Right atrium auricular region (tissue), 2 donors: ENCODE measurements around the gene PCDHGB4. TPM values are rescaled to one million over a fixed set of nuclear protein-coding genes. Genes with fewer than 3 reads are reported as not detected.
"Not testable (repeated sequence)": the region's sequence is repeated elsewhere in the genome, so short reads cannot be mapped to it uniquely, and the experiment has no call there.

ENCODE experiments used
- DNase-seq: peaks from one replicate; pipeline ENCODE4 v3.0.0-alpha.2; 2019; ENCODE audit warnings: low spot score
- H3K27ac ChIP-seq, 2 donors: fragments of 200-600 bp; sonication (generic); 1 replicate in 1 of 2; 2 replicates in 1 of 2; pipeline ENCODE4 v1.5.1; 2016 to 2019
- H3K27me3 ChIP-seq, 2 donors: fragments of 200-600 bp; sonication (generic); one replicate each; pipeline versions ENCODE4 v1.5.1 to v1.6.0; 2017 to 2019
- H3K36me3 ChIP-seq: fragments of 200-600 bp; sonication (generic); one replicate; pipeline ENCODE4 v1.5.1; 2016
- H3K4me1 ChIP-seq, 2 donors: fragments of 200-600 bp; sonication (generic); one replicate each; pipeline versions ENCODE4 v1.5.1 to v1.6.0; 2017 to 2019
- H3K4me3 ChIP-seq, 2 donors: fragments of 200-600 bp; sonication (generic); 1 replicate in 1 of 2; 2 replicates in 1 of 2; pipeline ENCODE4 v1.5.1; 2017 to 2019; ENCODE audit warnings: mild to moderate bottlenecking in 1 of 2, moderate library complexity in 1 of 2
- H3K9me3 ChIP-seq, 2 donors: fragments of 200-600 bp; sonication (generic); one replicate each; pipeline ENCODE4 v1.5.1; 2019
- CTCF ChIP-seq, 2 donors: fragments of 200-600 bp; sonication (generic); IDR thresholded peaks; one replicate each; pipeline ENCODE4 v1.5.1; 2019; ENCODE audit warnings: antibody characterized with exemption in 2 of 2
- total RNA-seq, 2 donors: library from RNA; depleted of rRNA; stranded (reverse); fragments of >200 nt; gene quantifications; one replicate each; pipeline ENCODE4 v1.1.0, GENCODE V29; 2016

The PCDHGB4 gene
- total RNA-seq, 2 donors from 2014 or later, result 6.3 to 6.4 TPM

DNA sequence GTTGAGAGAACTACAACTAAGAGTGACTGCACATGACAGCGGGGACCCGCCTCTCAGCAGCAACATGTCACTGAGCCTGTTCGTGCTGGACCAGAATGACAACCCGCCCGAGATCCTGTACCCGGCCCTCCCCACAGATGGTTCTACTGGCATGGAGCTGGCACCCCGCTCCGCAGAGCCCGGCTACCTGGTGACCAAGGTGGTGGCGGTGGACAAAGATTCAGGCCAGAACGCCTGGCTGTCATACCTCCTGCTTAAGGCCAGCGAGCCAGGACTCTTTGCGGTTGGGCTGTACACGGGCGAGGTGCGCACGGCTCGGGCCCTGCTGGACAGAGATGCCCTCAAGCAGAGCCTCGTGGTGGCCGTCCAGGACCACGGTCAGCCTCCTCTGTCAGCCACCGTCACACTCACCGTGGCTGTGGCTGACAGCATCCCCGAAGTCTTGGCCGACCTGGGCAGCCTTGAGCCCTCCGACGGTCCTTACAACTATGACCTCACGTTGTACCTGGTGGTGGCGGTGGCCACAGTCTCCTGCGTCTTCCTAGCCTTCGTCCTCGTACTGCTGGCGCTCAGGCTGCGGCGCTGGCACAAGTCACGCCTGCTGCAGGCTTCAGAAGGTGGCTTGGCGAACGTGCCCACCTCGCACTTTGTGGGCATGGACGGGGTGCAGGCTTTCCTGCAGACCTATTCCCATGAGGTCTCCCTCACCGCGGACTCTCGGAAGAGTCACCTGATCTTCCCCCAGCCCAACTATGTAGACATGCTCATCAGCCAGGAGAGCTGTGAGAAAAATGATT, 2.8 kb upstream of the PCDHGB4 start:
- Histone ChIP-seq H3K27me3 (no peaks in the 10 kb centered on the region), H3K9me3 (peaks cover 6 to 91% of the 10 kb centered on the region in 2 donors), H3K4me1 (peaks cover 0 to 4% of the 10 kb centered on the region in 2 donors), H3K4me3 (no peak overlapping the region), H3K36me3 (peaks cover 4% of the 10 kb centered on the region), H3K27ac (no peak overlapping the region)
- no peak for TF ChIP-seq CTCF (IDR thresholded peaks at IDR 0.05)
- DNase-seq, result no peak

DNA sequence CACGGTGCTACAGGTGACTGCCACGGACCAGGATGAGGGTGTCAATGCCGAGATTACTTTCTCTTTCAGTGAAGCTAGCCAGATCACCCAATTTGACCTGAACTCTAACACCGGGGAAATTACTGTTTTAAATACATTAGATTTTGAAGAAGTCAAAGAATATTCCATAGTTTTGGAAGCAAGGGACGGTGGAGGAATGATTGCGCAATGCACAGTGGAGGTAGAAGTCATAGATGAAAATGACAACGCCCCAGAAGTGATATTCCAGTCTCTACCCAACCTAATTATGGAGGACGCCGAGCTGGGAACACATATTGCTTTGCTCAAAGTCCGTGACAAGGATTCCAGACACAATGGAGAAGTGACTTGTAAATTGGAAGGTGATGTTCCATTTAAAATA, 1.2 kb downstream of the PCDHGB4 start:
- DNase-seq, result no peak
- H3K36me3 ChIP-seq, result peaks cover 7% of the 10 kb centered on the region
- H3K27me3 ChIP-seq, result no peaks in the 10 kb centered on the region
- peaks cover 10 to 94% of the 10 kb centered on the region in 2 donors for H3K9me3 ChIP-seq
- no peak overlapping the region for H3K27ac ChIP-seq
- H3K4me3 ChIP-seq, result no peak overlapping the region
- no peak for TF ChIP-seq CTCF (IDR thresholded peaks at IDR 0.05)
- H3K4me1 ChIP-seq, result no peaks in the 10 kb centered on the region

DNA sequence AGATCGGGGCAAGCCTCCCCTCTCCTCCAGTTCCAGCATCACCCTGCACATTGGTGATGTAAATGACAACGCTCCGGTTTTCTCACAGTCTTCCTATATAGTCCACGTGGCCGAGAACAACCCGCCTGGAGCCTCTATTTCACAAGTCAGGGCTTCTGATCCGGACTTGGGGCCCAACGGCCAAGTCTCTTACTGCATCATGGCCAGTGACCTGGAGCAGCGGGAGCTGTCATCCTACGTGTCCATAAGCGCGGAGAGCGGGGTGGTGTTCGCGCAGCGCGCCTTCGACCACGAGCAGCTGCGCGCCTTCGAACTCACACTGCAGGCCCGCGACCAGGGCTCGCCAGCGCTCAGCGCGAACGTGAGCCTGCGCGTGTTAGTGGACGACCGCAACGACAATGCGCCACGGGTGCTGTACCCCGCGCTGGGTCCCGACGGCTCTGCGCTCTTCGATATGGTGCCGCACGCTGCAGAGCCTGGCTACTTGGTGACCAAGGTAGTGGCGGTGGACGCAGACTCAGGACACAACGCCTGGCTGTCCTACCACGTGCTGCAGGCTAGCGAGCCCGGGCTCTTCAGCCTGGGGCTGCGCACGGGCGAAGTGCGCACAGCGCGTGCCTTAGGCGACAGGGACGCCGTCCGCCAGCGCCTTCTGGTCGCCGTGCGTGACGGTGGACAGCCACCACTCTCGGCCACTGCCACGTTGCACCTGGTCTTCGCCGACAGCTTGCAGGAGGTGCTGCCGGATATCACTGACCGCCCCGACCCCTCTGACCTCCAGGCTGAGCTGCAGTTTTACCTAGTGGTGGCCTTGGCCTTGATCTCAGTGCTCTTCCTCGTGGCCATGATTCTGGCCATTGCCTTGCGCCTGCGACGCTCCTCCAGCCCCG, 1.9 kb downstream of the PCDHGB4 start:
- no peaks in the 10 kb centered on the region for H3K4me1 ChIP-seq
- TF ChIP-seq CTCF (IDR thresholded peaks at IDR 0.05), result no peak
- no peak for DNase-seq
- H3K9me3 ChIP-seq, result peaks cover 10 to 94% of the 10 kb centered on the region in 2 donors
- H3K27me3 ChIP-seq, result no peaks in the 10 kb centered on the region
- peaks cover 7% of the 10 kb centered on the region for H3K36me3 ChIP-seq
- H3K4me3 ChIP-seq, result no peak overlapping the region
- H3K27ac ChIP-seq, result no peak overlapping the region

GRCh38 chr5:141392429-141393198, 5.1 kb downstream of the PCDHGB4 start, which contains the start of gene PCDHGA8:
TSS of gene PCDHGA8 (plus strand) at chr5:141392633. CDS start at chr5:141392814, 181 bp downstream.
- Histone ChIP-seq H3K36me3 (peaks cover 3% of the 10 kb centered on the region), H3K27me3 (no peaks in the 10 kb centered on the region), H3K9me3 (peaks cover 10 to 88% of the 10 kb centered on the region in 2 donors), H3K4me3 (no peak within 1 kb of the TSS), H3K27ac (no peak within 1 kb of the TSS), H3K4me1 (no peaks in the 10 kb centered on the region)
- TF ChIP-seq CTCF (IDR thresholded peaks at IDR 0.05), result no peak
- DNase-seq, result no peak

DNA sequence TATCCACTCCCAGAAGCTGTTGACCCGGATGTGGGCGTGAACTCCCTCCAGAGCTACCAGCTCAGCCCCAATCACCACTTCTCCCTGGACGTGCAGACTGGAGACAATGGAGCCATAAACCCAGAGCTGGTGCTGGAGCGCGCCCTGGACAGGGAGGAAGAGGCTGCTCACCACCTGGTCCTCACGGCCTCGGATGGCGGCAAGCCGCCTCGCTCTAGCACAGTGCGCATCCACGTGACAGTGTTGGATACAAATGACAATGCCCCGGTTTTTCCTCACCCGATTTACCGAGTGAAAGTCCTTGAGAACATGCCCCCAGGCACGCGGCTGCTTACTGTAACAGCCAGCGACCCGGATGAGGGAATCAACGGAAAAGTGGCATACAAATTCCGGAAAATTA, 5.8 kb downstream of the PCDHGB4 start:
- no peak for TF ChIP-seq CTCF (IDR thresholded peaks at IDR 0.05)
- DNase-seq, result no peak
- H3K27me3 ChIP-seq, result no peaks in the 10 kb centered on the region
- no peak overlapping the region for H3K4me3 ChIP-seq
- H3K27ac ChIP-seq, result no peak overlapping the region
- no peaks in the 10 kb centered on the region for H3K4me1 ChIP-seq
- peaks cover 3% of the 10 kb centered on the region for H3K36me3 ChIP-seq
- H3K9me3 ChIP-seq, result peaks cover 10 to 86% of the 10 kb centered on the region in 2 donors

- not testable (repeated sequence) for H3K4me1 ChIP-seq, H3K27me3 ChIP-seq, H3K4me3 ChIP-seq, DNase-seq, H3K36me3 ChIP-seq, H3K27ac ChIP-seq
- peaks cover 6 to 85% of the 10 kb centered on the region in 2 donors for H3K9me3 ChIP-seq
These were observed 7.1 kb downstream of the PCDHGB4 start for GRCh38 chr5:141394401-141395187.
